NCI-H1694 (cell line): Measurements from ENCODE around the gene WNT3A.
"Not testable (repeated sequence)": the region's sequence is repeated elsewhere in the genome, so short reads cannot be mapped to it uniquely, and the experiment has no call there.

Experiments used
- DNase-seq: peaks from one replicate; lab custom pipeline; 2025; lab: John Stamatoyannopoulos, UW

Gene WNT3A

DNA sequence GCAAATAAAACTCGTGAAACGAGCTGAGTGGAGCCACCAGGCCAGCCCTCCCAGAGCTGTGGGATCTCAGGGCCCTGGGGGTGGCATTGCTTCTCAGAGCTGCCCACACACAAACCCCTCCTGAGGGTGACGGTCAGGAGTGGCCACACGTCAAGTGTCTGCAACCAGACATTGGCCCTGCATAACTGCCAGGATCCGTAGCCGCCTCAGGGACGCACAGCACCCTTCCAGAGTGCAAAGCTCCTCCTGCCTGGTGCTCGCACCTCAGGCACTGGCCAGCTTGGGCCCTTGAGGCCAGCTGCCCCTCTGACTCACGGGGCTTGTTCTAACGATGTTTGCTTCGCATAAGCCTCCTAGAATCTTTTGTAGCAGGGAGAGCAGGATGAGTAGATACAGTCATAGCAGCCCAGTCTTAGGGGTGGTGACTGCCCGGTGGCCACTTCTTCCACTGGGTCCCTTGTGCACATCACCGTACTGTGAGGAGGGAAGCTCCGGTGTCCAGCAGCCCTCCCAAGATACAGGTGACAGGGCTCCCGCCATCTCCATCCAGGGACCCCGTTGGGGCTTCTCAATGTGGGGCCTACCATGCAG is 5.0 kb downstream of the WNT3A start:
- no peak for DNase-seq

DNA sequence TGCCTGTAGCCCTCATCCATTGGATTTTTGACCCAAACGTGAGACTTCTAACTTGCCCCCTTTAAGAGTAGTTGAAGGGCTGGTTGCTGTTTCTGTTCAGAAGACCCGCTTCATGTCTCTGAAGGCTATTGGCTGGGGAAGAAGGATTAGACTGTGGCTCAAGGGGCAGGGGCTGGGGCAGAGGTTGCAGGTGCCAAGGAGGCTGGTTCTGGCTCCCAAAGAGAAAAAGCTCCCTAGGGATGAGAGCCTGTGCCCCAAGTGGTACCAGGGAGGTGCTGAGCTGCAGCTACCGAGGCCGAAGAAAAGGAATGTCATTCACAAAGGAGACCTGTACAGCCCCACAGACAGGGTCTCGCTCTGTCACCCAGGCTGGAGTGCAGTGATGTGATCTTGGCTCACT is 5.8 kb downstream of the WNT3A start:
- no peak for DNase-seq

DNA sequence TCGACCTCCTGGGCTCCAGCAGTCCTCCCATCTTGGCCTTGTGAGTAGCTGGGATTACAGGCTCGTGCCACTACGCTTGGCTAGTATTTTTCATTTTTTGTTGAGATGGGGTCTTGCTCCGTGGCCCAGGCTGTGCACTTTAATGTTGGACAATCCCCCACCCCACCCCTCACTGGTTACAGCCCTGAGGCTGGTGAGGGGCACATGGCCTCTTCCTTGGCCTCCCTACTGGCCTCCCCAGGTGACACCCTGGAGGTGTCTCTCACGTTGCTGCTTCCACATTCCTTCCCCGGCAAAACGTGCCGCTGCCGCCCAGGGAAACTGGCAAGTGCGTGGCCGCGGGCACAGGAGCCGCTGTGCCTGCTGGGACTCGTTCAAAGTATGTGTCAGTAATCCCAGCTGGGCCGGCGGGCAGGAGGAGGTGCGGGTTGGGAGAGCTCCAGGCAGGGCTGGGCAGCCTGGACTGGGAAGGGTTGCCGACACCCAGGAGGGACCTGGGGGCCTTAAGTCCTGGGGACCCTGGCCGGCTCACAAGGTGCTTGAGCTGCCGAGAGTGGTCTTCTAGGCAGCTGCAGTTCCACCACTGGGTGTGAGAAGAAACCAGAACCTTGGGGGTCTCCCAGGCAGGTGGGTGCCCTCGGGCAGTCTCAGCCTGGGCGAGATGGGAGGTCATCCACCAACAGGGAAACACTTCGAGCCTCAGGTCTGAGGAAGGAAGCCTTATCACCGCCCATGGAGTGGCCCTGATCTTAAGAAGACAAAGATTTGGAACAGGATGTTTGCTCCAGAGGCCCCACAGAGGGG is 6.5 kb downstream of the WNT3A start:
- DNase-seq = no peak

DNA sequence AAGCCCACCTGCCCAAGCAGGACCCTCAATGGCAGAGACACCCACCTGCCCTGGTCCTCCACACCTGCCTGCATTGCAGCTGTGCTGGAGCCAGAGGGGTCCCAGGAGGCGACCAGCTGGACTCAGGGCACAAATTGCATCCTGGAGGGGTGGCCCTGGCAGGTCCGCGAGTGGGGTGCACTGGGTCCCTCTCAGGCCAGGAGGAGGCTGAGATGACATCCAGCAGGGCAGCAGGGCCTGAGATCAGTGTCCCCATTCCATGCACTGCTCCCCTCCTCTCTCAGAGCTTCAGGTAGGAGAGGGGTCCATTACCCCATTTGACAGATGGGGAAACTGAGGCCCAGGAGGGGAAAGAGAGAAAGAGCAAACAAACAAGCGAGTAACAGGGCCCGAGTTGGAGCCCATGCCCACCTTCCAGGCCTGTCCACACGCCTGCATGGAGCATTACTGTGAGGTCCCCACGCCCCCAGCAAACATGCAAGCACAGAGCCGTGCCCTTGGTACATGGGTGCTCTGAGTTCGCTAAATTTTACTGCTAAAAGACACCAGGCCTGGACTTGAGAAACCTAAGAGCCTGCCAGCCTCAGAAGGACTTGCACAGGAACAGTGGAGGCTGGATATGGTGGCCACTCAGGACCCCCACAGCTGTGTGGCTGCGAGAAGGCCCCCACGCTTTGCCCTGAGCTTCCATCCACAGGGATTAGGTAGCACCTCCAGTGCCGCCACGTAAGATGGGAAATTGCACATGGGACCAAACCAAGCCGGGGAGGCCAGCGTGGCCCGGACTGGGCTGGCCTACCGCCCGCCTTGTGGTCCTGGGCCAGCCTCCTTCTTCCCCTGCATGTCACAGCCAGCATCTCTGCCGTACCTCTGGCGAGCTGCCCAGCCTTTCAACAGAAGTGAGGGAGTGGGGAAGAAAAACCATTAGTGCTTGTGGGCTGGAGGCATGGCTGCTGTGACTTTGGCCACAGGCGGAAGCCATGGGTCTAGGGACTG is 7.4 kb downstream of the WNT3A start:
- no peak for DNase-seq

DNA sequence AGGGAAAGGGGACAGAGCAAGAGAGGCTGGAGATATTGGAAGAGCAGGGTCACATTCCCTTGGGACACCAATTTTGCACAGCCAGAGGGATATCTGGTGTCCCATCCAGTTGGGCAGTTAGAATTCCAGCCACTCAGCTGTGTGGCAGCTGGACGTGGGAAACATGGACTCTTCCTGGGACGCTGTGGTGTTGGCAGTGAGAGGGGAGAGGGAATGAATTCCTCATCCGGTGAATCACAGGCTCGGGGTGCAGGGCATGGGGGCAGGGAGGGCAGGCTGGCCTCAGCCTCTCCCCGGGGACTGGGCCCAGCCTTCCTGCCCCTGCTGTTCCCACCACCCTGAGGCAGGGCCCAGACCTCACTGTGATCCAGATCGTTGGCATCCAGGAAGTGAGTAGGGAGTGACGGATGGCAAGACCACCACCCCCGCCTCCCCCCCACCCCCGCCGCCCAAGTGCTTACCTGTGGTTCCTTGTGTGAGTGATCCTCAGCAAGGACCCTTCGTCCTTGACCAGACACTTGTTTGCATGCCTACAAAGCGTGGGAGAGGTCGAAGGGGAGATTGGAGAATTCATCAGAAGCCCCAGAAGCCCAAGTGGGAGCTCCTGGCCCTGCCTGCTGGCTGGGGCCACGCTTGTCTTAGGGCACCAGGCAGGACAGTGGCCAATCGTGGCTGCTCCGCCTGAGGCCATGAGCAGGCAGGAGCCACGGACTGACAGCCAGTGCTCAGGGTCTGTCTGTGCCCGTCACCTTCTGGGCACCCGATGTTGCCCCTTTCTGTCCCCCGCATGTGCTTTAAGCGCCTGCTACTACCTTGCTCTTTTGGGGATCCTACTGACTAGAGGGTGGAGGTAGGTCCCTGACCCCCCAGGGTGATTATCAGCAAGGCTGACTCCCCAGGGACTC is 8.7 kb downstream of the WNT3A start:
- no peak for DNase-seq

DNA sequence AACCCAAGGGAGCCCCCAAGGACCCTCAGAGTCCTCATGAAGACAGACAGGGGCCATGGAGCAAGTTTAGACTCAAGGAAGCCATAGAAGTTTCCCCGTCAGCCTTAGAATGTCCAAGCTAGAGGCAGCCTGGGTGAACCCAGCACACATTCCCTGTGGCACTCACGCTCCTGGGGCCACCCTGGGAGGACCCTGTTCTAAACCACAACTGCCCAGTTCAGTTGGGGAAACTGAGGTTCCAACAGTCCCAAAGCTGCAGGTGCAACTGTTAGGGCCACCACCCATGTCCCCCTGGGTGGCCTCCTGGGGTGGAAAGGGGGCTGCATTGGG is 9.3 kb downstream of the WNT3A start:
- no peak for DNase-seq

DNA sequence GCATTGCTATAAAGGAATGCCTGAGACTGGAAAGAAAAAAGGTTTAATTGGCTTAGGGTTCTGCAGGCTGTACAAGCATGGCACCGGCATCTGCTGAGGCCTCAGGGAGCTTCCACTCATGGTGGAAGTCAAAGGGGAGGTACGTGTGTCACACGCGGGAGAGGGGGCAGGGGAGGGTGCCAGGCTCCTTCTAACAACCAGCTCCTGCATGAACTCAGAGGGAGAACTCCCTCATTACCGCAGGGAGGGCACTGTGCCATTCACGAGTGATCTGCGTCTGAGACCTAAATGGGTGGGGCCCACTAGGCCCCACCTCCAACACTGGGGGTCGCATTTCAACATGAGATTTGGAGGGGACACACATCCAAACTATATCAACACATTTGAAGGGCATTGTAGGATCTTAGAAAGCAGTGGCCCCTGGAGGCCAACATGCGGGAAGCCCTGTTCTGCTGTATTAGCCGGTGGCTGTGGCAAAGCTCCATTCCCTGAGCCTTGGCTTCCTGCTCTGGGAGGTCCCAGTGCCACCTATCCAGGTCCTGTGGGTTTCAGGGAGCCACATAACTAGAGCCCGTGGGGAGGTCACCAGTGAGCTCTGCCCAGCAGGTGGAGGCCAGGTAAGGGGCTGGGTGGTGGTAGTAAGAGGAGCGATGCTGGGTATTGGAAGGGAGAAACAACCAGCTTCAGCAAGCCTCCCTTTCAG is 10.0 kb downstream of the WNT3A start:
- no peak for DNase-seq

DNA sequence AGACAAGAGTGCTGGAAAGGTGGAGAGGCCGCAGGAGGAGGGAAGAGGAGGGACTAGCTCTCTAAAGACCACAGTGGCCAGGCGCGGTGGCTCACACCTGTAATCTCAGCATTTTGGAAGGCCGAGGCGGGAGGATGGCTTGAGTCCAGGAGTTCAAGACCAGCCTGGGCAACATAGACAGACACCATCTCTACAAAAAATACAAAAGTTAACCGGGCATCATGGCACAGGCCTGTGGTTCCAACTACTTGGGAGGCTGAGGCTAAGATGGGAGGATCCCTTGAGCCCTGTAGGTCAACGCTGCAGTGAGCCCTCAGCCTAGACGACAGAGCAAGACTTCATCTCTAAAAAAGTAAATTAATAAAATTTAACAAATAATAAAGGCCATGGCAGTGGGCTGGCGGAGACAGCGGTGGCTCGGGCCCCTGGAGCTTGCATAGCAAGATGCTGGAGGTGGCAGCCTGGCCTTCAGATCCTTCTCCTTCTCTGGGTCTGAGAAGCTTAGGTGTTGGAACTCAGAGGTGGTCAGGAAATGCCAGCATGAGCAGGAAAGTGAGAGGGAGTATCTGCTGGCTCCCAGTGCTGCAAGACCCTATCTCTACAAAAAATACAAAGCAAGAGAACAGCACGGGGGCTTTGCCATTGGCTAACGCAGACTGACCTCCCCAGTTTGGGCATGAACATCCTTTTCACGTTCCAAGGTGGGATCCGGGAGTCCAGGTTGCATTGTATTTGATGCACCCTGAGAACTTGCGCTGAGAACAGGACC is 10.7 kb downstream of the WNT3A start:
- no peak for DNase-seq

DNA sequence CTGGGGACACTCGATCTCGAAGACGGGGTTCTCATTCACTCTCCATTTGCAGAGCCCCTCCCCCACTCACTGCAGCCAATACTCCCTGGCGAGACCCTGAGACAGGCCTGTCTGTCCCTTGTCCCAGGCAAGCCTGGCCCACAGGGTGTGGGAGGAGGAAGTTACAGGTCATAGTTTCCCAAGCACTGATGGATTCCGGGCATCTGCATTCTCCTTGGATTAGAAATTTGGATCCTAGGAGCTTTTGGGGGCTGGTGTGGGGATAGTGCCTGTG is 11.3 kb downstream of the WNT3A start:
- no peak for DNase-seq

DNA sequence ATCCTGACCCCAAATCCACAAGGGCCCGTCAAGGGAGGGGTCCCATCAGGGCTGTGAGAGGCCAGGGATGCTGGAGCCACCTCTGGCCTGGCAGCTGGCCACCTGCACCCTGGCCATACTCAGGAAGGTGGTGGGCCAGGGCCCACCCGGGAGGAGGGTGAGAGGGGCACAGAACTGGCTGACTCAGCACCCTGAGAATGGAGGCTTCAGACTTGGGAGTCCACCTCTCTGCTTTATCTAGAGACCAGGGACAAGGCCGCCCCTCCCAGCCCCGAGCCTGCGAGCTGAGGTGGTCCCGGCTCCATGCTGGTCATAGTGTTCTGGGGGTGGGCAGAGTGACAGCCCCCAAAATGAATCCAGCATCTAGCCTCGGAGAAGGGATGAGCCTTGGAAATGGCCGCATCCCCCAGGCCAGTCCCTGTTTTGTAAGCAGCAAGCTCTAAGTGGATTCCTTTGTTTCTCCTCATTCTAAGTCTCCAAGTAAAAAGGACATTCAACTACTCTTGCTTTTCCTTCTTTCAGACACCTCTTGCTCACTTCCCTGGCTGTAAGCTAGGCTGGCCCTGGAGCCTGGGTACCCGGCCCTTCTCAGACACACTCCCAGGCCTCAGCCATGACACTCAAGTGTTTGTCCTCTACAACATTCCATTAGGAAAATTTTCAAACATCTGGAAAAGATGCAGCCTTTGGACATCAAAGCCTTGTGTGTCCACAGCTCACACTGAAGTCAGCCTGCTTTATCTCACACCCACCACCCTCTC is 12.3 kb downstream of the WNT3A start:
- no peak for DNase-seq

DNA sequence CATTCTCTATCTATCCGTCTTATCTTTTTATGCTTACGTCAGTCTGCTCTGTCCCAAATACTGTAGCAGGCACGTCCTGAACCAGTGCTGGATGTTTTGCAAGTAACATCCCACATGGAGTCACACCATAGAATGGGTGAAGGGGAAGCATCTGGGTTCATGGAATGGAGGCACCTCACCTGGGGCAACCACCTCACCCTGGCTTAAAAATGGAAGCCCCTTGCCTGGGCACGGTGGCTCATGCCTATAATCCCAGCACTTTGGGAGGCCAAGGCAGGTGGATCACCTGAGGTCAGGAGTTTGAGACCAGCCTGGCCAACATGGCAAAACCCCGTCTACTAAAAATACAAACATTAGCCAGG is 12.9 kb downstream of the WNT3A start:
- not testable (repeated sequence) for DNase-seq

DNA sequence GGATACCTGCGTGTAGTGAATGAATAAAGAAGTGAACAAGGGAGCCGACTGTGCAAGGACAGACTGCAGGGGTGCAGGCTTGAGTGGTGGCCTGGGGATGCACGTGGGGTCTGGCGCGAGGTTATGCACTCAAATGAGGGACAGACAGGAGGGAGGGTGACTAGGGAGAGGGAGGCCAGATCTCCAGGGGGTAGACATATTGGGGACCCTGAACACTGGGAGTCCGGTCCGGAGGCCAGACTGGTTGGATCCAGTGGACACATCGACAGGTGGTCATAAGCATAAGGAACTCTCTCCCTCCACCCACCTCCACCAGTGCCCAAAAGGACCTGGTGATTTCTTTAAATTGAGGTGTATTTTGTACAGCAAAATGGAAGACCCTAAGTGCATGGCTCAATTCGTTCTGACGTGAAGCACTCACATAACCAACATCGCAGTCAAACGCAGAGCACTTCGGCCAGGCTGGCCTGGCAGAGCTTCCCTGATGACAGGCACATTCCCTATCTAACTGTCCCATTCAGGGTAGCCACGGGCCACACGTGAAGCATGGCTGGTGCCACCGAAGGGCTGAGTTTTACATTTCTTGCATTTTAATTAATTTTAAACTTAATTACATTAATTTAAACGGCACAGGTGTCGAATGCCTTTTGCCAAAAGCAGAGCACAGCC is 14.0 kb downstream of the WNT3A start:
- no peak for DNase-seq

DNA sequence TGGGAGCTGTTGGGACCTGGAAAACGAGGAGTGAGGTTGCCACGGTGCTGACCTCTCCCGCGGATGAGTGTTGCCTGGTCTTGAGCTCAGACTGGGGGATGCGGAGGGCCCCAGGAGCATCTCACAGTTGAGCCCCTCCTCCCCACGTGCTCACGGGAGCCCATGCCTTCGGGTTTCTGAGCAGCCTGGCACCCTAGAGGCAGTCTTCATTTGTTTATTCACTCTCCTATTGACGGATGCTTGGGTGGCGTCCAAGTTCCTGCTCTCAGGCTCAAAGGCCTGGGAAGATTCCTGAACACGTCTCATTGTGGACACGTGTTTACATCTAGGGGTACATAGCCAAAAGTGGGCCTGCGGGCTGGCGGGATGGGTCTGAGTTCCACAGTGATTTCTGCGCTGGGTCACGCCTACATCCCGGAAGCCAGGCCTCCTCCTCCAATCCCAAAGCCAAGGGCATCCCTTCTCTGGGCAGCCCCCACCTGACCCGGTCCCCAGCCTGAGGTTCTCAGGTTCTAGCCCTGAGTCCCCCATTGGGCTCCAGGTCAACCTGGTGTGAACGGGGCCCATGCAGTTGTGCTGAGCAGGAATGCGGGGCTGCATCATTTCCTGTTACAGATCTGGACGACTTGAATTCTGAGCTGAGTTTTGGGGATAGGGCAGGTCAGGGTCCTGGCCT is 14.7 kb downstream of the WNT3A start:
- no peak for DNase-seq

DNA sequence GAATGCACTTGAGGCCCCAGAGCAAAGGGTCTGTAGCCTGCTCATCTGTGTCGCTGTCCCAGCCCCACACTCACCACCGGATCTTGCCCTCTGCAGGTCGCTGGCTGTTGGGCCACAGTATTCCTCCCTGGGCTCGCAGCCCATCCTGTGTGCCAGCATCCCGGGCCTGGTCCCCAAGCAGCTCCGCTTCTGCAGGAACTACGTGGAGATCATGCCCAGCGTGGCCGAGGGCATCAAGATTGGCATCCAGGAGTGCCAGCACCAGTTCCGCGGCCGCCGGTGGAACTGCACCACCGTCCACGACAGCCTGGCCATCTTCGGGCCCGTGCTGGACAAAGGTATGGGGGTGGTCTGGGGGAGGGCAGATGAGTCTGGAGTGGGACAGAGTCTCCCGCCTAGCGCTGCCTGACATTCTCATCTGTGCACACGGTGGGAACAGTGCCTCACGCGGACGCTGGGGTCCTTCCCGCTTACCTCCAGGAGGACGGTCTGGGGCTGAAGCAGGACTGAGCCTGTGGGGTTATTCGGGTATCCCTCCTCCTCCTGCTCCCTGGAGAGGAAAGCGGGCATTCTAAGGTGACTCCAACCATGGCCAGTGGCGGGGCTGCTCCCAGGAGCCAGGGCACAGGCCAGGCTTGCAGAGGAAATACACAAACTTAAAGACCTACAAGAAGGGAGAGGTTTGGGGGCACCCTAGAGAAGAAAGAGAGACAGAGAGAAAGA is 15.9 kb downstream of the WNT3A start:
- no peak for DNase-seq

DNA sequence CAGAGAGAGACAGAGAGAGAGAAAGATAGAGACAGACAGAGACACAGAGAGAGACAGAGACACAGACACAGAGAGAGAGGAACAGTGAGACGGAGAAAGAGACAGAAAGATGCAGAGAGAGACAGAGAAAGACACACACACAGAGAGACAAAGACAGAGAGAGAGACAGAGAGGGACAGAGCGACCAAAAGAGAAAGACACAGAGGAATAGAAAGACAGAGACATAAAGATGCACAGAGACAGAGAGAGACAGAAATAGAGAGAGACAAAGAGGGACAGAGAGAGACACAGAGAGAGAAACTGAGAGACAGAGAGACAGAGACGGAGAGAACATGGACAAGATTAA is 16.5 kb downstream of the WNT3A start:
- no peak for DNase-seq

DNA sequence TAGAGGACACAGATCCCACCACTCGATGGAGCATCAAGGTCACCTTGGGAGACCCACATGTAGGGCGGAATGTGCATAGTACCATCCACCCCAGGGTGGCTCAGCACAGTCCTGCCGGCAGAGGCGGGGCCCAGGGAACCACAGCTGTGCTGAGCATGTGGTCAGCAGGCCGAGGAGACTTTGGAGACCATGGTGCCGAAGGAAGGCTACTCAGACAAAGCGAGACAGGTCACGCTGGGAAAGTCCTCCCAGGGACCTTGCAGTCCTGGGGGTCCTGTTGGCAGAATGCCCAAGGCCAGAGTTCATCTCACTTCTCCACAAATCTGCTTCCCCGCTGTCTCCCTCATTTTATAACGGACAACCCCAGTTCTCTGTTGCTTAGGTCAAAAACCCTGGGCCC is 22.5 kb downstream of the WNT3A start:
- no peak for DNase-seq

DNA sequence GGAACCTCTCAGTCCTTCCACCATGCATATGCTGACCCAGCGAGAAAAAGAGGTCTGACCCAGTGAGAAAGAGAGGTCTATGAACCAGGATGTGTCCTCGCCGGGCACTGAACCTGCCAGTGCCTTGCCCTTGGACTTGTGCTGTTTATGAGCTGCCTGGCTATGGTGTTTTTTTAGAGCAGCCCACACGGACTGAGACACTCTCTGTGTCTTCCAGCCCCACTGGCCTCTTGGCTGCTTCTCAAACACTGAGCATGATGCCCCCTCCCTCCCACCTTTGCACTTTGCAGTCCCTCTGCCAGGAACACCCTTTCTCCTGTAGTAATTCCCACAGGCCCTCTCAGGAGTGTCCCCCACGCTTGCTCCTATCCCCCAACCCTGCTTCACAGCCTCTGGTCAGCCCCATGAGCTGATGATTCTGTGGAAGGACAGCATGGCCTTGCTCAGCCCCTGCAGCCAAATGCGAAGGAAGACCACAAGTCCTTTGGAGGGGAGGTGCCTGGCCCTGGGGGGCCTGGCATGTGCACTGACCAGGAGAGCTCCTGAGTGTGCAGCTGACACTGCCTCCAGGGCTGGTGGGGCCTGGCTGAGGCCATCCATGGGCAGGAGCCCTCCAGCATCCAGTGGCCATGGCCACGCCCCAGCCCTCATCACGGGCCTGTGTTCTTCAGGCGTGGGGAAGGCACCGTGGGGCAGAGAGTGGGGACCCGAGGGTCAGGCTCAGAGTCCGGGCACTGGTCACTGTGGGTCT is 23.8 kb downstream of the WNT3A start:
- no peak for DNase-seq
